ENCODE data around the gene SLC12A5.

The SLC12A5 gene

GRCh38 chr20:46053416-46053815, 24.4 kb downstream of the SLC12A5 start:
- no peak for DNase-seq (ENCODE audit: low read depth in 2 of 2, low spot score in 1 of 2)

- DNase-seq (ENCODE audit: low read depth in 2 of 2, low spot score in 1 of 2) = no peak
These were observed 25.6 kb downstream of the SLC12A5 start for GRCh38 chr20:46054606-46055005.

- DNase-seq (ENCODE audit: low read depth in 2 of 2, low spot score in 1 of 2) = no peak
These were observed 26.3 kb downstream of the SLC12A5 start for GRCh38 chr20:46055269-46055668.

GRCh38 chr20:46056027-46056833, 27.2 kb downstream of the SLC12A5 start:
- no peak for DNase-seq (ENCODE audit: low read depth in 2 of 2, low spot score in 1 of 2)

- DNase-seq (ENCODE audit: low read depth in 2 of 2, low spot score in 1 of 2) = no peak
These were observed 28.2 kb downstream of the SLC12A5 start for GRCh38 chr20:46056970-46057855.

GRCh38 chr20:46057856-46058598, 29.0 kb downstream of the SLC12A5 start:
- no peak for DNase-seq (ENCODE audit: low read depth in 2 of 2, low spot score in 1 of 2)

GRCh38 chr20:46058599-46059281, 29.7 kb downstream of the SLC12A5 start:
- no peak for DNase-seq (ENCODE audit: low read depth in 2 of 2, low spot score in 1 of 2)

- DNase-seq (ENCODE audit: low read depth in 2 of 2, low spot score in 1 of 2) = no peak
These were observed 31.4 kb downstream of the SLC12A5 start for GRCh38 chr20:46060301-46060881.

GRCh38 chr20:46060975-46061374, 32.0 kb downstream of the SLC12A5 start:
- DNase-seq (ENCODE audit: low read depth in 2 of 2, low spot score in 1 of 2) = no peak

- DNase-seq (ENCODE audit: low read depth in 2 of 2, low spot score in 1 of 2) = no peak
These were observed 33.1 kb downstream of the SLC12A5 start for GRCh38 chr20:46062151-46062550.

- DNase-seq (ENCODE audit: low read depth in 2 of 2, low spot score in 1 of 2) = no peak
These were observed 33.6 kb downstream of the SLC12A5 start for GRCh38 chr20:46062621-46063020.

GRCh38 chr20:46063151-46063550, 34.1 kb downstream of the SLC12A5 start:
- no peak for DNase-seq (ENCODE audit: low read depth in 2 of 2, low spot score in 1 of 2)

GRCh38 chr20:46063652-46064054, 34.6 kb downstream of the SLC12A5 start:
- no peak for DNase-seq (ENCODE audit: low read depth in 2 of 2, low spot score in 1 of 2)

- no peak for DNase-seq (ENCODE audit: low read depth in 2 of 2, low spot score in 1 of 2)
These were observed 36.0 kb downstream of the SLC12A5 start for GRCh38 chr20:46065006-46065405.

- DNase-seq (ENCODE audit: low read depth in 2 of 2, low spot score in 1 of 2) = no peak
These were observed 36.7 kb downstream of the SLC12A5 start for GRCh38 chr20:46065691-46066090.

GRCh38 chr20:46070215-46070900, 41.3 kb downstream of the SLC12A5 start:
- DNase-seq (ENCODE audit: low read depth in 2 of 2, low spot score in 1 of 2) = no peak

- DNase-seq (ENCODE audit: low read depth in 2 of 2, low spot score in 1 of 2) = no peak
These were observed 42.6 kb downstream of the SLC12A5 start for GRCh38 chr20:46071573-46071972.

- no peak for DNase-seq (ENCODE audit: low read depth in 2 of 2, low spot score in 1 of 2)
These were observed 44.0 kb downstream of the SLC12A5 start for GRCh38 chr20:46073024-46073423.

GRCh38 chr20:46073443-46073842, 44.4 kb downstream of the SLC12A5 start:
- no peak for DNase-seq (ENCODE audit: low read depth in 2 of 2, low spot score in 1 of 2)

- no peak for DNase-seq (ENCODE audit: low read depth in 2 of 2, low spot score in 1 of 2)
These were observed 45.0 kb downstream of the SLC12A5 start for GRCh38 chr20:46074006-46074405.
